Vagina (tissue), 2 donors: ENCODE results near the gene PRPS2.

ENCODE experiments used
- POLR2A ChIP-seq, 2 donors: fragments of 450-650 bp; IDR thresholded peaks; one replicate each; pipeline ENCODE4 v1.6.1; 2017; ENCODE audit warnings: antibody characterized with exemption in 2 of 2, mild to moderate bottlenecking in 2 of 2, moderate library complexity in 2 of 2
- POLR2AphosphoS5 ChIP-seq, 2 donors: sonication (generic); formaldehyde crosslinking; IDR thresholded peaks; one replicate each; pipeline ENCODE4 v1.9.0; 2017; ENCODE audit warnings: antibody characterized with exemption in 2 of 2, mild to moderate bottlenecking in 2 of 2, low read depth in 1 of 2; ENCODE audit not compliant: insufficient read depth in 1 of 2
- TF ChIP-seq, protein P1 (sequence below), 3 experiments: fragments of 450-650 bp in 2 of 3; fragments of 200-600 bp in 1 of 3; sonication (generic) in 1 of 3; IDR thresholded peaks; one replicate each; pipeline ENCODE4 v1.5.1; 2017 to 2019; ENCODE audit warnings: antibody characterized with exemption in 3 of 3, mild to moderate bottlenecking in 2 of 3, moderate library complexity in 2 of 3

GRCh38 chrX:12798601-12799000, 7.4 kb downstream of the PRPS2 start:
- TF ChIP-seq, protein P1, sequence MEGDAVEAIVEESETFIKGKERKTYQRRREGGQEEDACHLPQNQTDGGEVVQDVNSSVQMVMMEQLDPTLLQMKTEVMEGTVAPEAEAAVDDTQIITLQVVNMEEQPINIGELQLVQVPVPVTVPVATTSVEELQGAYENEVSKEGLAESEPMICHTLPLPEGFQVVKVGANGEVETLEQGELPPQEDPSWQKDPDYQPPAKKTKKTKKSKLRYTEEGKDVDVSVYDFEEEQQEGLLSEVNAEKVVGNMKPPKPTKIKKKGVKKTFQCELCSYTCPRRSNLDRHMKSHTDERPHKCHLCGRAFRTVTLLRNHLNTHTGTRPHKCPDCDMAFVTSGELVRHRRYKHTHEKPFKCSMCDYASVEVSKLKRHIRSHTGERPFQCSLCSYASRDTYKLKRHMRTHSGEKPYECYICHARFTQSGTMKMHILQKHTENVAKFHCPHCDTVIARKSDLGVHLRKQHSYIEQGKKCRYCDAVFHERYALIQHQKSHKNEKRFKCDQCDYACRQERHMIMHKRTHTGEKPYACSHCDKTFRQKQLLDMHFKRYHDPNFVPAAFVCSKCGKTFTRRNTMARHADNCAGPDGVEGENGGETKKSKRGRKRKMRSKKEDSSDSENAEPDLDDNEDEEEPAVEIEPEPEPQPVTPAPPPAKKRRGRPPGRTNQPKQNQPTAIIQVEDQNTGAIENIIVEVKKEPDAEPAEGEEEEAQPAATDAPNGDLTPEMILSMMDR (IDR thresholded peaks at IDR 0.05), result no peak
- TF ChIP-seq POLR2A (IDR thresholded peaks at IDR 0.05) (no peak), POLR2AphosphoS5 (IDR thresholded peaks at IDR 0.05; ENCODE audit: insufficient read depth in 1 of 2, low read depth in 1 of 2) (no peak)
